ENCODE results near the gene FSIP1. TPM values are rescaled to one million over a fixed set of nuclear protein-coding genes. Genes with fewer than 3 reads are reported as not detected.
A peak's percentile ranks its signal among the peaks of the same experiment; 100 is the strongest.

FSIP1 gene
- total RNA-seq, 5 donors from 2014 or later (not counting 1 experiment from before 2014, with no cell fraction given), result 0.30 to 1.0 (median 0.43) TPM

DNA sequence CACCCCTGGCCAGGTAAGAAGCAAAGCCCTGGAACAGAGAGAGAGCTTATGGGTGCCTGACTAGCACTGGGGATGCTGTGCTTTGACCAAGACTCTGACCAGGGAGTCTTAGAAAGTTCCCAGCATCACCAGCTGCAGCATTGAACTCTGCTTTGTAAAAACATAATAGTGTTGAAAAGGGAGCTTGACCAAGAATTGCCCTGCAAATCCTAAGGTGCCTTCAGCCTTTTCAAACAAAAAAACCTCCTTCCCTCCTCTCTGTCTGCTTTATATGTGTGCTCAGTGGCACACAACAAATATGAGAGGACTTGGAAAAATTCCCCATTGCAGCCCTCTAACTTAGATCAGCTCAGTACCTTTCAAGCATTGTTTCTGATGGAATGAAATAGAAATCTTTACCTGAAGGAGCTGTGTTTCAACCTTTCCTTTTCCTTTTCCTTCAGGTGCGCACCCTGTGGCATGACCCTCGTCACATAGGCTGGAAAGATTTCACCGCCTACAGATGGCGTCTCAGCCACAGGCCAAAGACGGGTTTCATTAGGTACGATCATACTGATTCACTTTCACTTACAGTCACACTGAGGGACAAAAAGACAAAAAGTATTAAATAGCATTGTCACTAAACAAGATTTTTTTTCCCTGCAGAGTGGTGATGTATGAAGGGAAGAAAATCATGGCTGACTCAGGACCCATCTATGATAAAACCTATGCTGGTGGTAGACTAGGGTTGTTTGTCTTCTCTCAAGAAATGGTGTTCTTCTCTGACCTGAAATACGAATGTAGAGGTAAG, 188.8 kb downstream of the FSIP1 start:
- DNase-seq (peak in 8 of 35 experiments; percentile 13 to 66 (median 14)), ATAC-seq (replicated peaks in 1 of 4) (peak in 3 of 4 experiments; percentile 43 to 72 (median 61))
- H3K9me3 ChIP-seq, result no peaks in the 10 kb centered on the region
- Mint-ChIP-seq H3K27ac (peak overlapping the region; percentile 29 to 30), H3K4me3 (no peak overlapping the region), H3K9me3 (no peaks in the 10 kb centered on the region), H3K36me3 (peaks cover 28% of the 10 kb centered on the region), H3K27me3 (peaks cover 0 to 7% of the 10 kb centered on the region in 2 donors), H3K4me1 (peaks cover 0 to 7% (median 6%) of the 10 kb centered on the region in 3 donors)
- H3K27me3 ChIP-seq (replicated peaks in 1 of 2; ENCODE audit: control insufficient read depth in 2 of 2, extremely low read depth in 1 of 2, insufficient read depth in 2 of 2, low read length in 1 of 2), result no peaks in the 10 kb centered on the region
- no peaks in the 10 kb centered on the region for H3K4me1 ChIP-seq (ENCODE audit: control insufficient read depth in 1 of 2, extremely low read depth in 1 of 2, insufficient read depth in 2 of 2, low read length in 2 of 2)
- POLR2A ChIA-PET, result interaction anchor here in 1 of 2 donors (0.5 kb wide), 1 partner anchor 66 kb away, joined by 5 read pairs; no protein-coding TSS in a partner anchor
- H3K4me3 ChIP-seq (ENCODE audit: control insufficient read depth in 1 of 2, extremely low read depth in 1 of 2, low read length in 1 of 2), result no peak overlapping the region
- H3K27ac ChIP-seq (ENCODE audit: low read length), result no peak overlapping the region
- CTCF ChIA-PET, result interaction anchor here (1.0 to 1.9 kb wide), 7 partner anchors 9 to 165 kb away, joined by 3 to 15 read pairs (median 4); no protein-coding TSS in a partner anchor
- no CpG with 5 or more reads among the region's 7 CpGs for WGBS (ENCODE audit: insufficient coverage)
- no peaks in the 10 kb centered on the region for H3K36me3 ChIP-seq (ENCODE audit: control insufficient read depth in 2 of 2, extremely low read depth in 1 of 2, insufficient read depth in 1 of 2, low read length in 1 of 2)

DNA sequence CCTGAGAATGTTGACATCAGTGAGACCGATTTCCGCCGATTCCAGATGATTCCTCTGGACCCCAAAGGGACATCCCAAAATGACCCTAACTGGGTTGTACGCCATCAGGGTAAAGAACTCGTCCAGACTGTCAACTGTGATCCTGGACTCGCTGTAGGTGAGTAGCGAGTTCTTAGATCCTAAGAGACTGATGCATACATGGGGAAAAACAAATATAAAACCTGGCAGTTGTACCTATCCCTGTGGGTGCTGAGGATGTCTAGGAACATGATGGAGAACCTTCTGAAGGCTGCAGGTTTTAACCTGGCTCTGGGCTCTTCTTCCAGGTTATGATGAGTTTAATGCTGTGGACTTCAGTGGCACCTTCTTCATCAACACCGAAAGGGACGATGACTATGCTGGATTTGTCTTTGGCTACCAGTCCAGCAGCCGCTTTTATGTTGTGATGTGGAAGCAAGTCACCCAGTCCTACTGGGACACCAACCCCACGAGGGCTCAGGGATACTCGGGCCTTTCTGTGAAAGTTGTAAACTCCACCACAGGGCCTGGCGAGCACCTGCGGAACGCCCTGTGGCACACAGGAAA, 189.5 kb downstream of the FSIP1 start:
- ChIA-PET CTCF (interaction anchor here (1.0 to 1.9 kb wide), 7 partner anchors 9 to 166 kb away, joined by 3 to 15 read pairs (median 4); no protein-coding TSS in a partner anchor), POLR2A (interaction anchor here in 1 of 2 donors (0.5 kb wide), 1 partner anchor 66 kb away, joined by 5 read pairs; no protein-coding TSS in a partner anchor)
- H3K4me1 Mint-ChIP-seq, result peaks cover 0 to 7% (median 6%) of the 10 kb centered on the region in 3 donors
- ATAC-seq (replicated peaks in 1 of 4) (no peak), DNase-seq (no peak)
- peaks cover 0 to 7% of the 10 kb centered on the region in 2 donors for H3K27me3 Mint-ChIP-seq
- Histone ChIP-seq H3K4me1 (ENCODE audit: control insufficient read depth in 1 of 2, extremely low read depth in 1 of 2, insufficient read depth in 2 of 2, low read length in 2 of 2) (no peaks in the 10 kb centered on the region), H3K27ac (ENCODE audit: low read length) (no peak overlapping the region), H3K36me3 (ENCODE audit: control insufficient read depth in 2 of 2, extremely low read depth in 1 of 2, insufficient read depth in 1 of 2, low read length in 1 of 2) (no peaks in the 10 kb centered on the region), H3K9me3 (no peaks in the 10 kb centered on the region), H3K27me3 (replicated peaks in 1 of 2; ENCODE audit: control insufficient read depth in 2 of 2, extremely low read depth in 1 of 2, insufficient read depth in 2 of 2, low read length in 1 of 2) (no peaks in the 10 kb centered on the region), H3K4me3 (ENCODE audit: control insufficient read depth in 1 of 2, extremely low read depth in 1 of 2, low read length in 1 of 2) (no peak overlapping the region)
- WGBS (ENCODE audit: insufficient coverage), result 97% methylated on average over 7 of the region's 15 CpGs
- H3K9me3 Mint-ChIP-seq, result no peaks in the 10 kb centered on the region
- H3K27ac Mint-ChIP-seq, result no peak overlapping the region
- H3K36me3 Mint-ChIP-seq, result peaks cover 31% of the 10 kb centered on the region
- no peak overlapping the region for H3K4me3 Mint-ChIP-seq

DNA sequence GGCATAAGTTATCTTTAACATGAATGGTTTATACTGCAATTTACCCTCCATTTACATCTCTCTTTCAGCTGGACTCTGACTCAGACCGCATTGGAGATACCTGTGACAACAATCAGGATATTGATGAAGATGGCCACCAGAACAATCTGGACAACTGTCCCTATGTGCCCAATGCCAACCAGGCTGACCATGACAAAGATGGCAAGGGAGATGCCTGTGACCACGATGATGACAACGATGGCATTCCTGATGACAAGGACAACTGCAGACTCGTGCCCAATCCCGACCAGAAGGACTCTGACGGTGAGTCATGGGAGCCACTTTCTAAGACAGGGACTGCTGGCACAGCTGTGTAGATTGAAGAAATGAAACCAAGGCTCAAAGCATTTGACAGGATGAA, 190.1 kb downstream of the FSIP1 start:
- no peak for DNase-seq
- ChIA-PET CTCF (no interaction called here), POLR2A (no interaction called here)
- peaks cover 0 to 7% (median 6%) of the 10 kb centered on the region in 3 donors for H3K4me1 Mint-ChIP-seq
- no peak for ATAC-seq (replicated peaks in 1 of 4)
- Histone ChIP-seq H3K27ac (ENCODE audit: low read length) (no peak overlapping the region), H3K4me1 (ENCODE audit: control insufficient read depth in 1 of 2, extremely low read depth in 1 of 2, insufficient read depth in 2 of 2, low read length in 2 of 2) (no peaks in the 10 kb centered on the region), H3K27me3 (replicated peaks in 1 of 2; ENCODE audit: control insufficient read depth in 2 of 2, extremely low read depth in 1 of 2, insufficient read depth in 2 of 2, low read length in 1 of 2) (no peaks in the 10 kb centered on the region), H3K9me3 (no peaks in the 10 kb centered on the region), H3K36me3 (ENCODE audit: control insufficient read depth in 2 of 2, extremely low read depth in 1 of 2, insufficient read depth in 1 of 2, low read length in 1 of 2) (no peaks in the 10 kb centered on the region), H3K4me3 (ENCODE audit: control insufficient read depth in 1 of 2, extremely low read depth in 1 of 2, low read length in 1 of 2) (no peak overlapping the region)
- peaks cover 0 to 7% of the 10 kb centered on the region in 2 donors for H3K27me3 Mint-ChIP-seq
- H3K27ac Mint-ChIP-seq, result no peak overlapping the region
- WGBS (ENCODE audit: insufficient coverage), result 94% methylated on average over 6 of the region's 6 CpGs
- H3K9me3 Mint-ChIP-seq, result no peaks in the 10 kb centered on the region
- no peak overlapping the region for H3K4me3 Mint-ChIP-seq
- peaks cover 34% of the 10 kb centered on the region for H3K36me3 Mint-ChIP-seq

DNA sequence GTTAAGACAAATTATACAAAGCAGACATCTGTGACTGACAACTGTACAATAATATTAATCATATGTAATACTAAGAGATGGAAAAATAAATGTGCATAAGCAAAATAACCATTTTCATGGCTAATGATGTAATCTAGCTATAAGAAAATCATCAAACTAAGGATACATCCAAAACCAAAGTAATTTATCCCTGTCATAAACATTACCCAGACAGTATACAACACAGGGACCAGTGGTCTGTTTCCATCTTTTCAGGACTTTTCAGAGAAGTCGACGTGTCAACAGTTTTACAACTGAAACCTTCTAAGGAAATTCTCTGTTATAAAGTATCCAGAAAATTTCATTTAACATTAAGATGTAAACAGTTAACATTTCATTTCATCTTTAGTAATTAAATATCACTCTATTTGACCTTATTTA, 190.7 kb downstream of the FSIP1 start:
- peaks cover 0 to 7% (median 6%) of the 10 kb centered on the region in 3 donors for H3K4me1 Mint-ChIP-seq
- Histone ChIP-seq H3K36me3 (ENCODE audit: control insufficient read depth in 2 of 2, extremely low read depth in 1 of 2, insufficient read depth in 1 of 2, low read length in 1 of 2) (no peaks in the 10 kb centered on the region), H3K27me3 (replicated peaks in 1 of 2; ENCODE audit: control insufficient read depth in 2 of 2, extremely low read depth in 1 of 2, insufficient read depth in 2 of 2, low read length in 1 of 2) (no peaks in the 10 kb centered on the region), H3K4me1 (ENCODE audit: control insufficient read depth in 1 of 2, extremely low read depth in 1 of 2, insufficient read depth in 2 of 2, low read length in 2 of 2) (no peaks in the 10 kb centered on the region), H3K9me3 (no peaks in the 10 kb centered on the region), H3K27ac (ENCODE audit: low read length) (no peak overlapping the region), H3K4me3 (ENCODE audit: control insufficient read depth in 1 of 2, extremely low read depth in 1 of 2, low read length in 1 of 2) (no peak overlapping the region)
- H3K27me3 Mint-ChIP-seq, result peaks cover 0 to 7% of the 10 kb centered on the region in 2 donors
- ChIA-PET CTCF (no interaction called here), POLR2A (no interaction called here)
- no peak overlapping the region for H3K4me3 Mint-ChIP-seq
- no peak for ATAC-seq (replicated peaks in 1 of 4)
- peaks cover 34% of the 10 kb centered on the region for H3K36me3 Mint-ChIP-seq
- DNase-seq, result no peak
- no CpG with 5 or more reads among the region's 2 CpGs for WGBS (ENCODE audit: insufficient coverage)
- H3K27ac Mint-ChIP-seq, result no peak overlapping the region
- no peaks in the 10 kb centered on the region for H3K9me3 Mint-ChIP-seq

DNA sequence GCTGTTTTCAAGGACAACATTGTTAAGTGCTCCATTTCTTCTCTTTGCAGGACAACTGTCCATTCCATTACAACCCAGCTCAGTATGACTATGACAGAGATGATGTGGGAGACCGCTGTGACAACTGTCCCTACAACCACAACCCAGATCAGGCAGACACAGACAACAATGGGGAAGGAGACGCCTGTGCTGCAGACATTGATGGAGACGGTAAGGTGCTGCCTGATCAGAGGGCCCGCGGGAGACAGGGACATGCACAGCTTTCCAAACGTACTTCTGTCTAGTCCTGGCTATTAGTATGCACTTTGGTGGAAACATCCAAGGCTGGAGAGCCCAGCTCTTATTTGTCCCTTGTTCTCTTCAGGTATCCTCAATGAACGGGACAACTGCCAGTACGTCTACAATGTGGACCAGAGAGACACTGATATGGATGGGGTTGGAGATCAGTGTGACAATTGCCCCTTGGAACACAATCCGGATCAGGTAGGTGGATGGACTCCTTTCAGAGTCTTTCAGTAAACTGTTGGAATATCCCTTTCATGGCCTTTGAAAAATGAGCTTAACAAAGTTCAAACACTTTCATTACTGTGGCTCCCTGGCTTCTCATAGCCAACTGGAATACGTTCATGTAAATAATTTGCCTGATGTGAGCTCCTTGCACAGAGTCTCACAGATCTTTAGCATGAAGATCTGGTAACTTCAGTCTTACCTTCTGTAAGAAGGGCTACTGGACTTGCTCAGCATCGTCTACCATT, 191.3 kb downstream of the FSIP1 start:
- Mint-ChIP-seq H3K27me3 (peaks cover 0 to 7% of the 10 kb centered on the region in 2 donors), H3K4me3 (no peak overlapping the region), H3K27ac (no peak overlapping the region), H3K9me3 (no peaks in the 10 kb centered on the region), H3K36me3 (peaks cover 34% of the 10 kb centered on the region), H3K4me1 (peaks cover 0 to 7% (median 6%) of the 10 kb centered on the region in 3 donors)
- WGBS (ENCODE audit: insufficient coverage), result 95% methylated on average over 8 of the region's 11 CpGs
- POLR2A ChIA-PET, result no interaction called here
- ATAC-seq (replicated peaks in 1 of 4), result no peak
- H3K27ac ChIP-seq (ENCODE audit: low read length), result no peak overlapping the region
- no peak overlapping the region for H3K4me3 ChIP-seq (ENCODE audit: control insufficient read depth in 1 of 2, extremely low read depth in 1 of 2, low read length in 1 of 2)
- CTCF ChIA-PET, result interaction anchor here in 1 of 2 donors (0.7 kb wide), 1 partner anchor 11 kb away, joined by 3 read pairs; no protein-coding TSS in a partner anchor
- no peak for DNase-seq
- H3K9me3 ChIP-seq, result no peaks in the 10 kb centered on the region
- no peaks in the 10 kb centered on the region for H3K36me3 ChIP-seq (ENCODE audit: control insufficient read depth in 2 of 2, extremely low read depth in 1 of 2, insufficient read depth in 1 of 2, low read length in 1 of 2)
- H3K4me1 ChIP-seq (ENCODE audit: control insufficient read depth in 1 of 2, extremely low read depth in 1 of 2, insufficient read depth in 2 of 2, low read length in 2 of 2), result no peaks in the 10 kb centered on the region
- H3K27me3 ChIP-seq (replicated peaks in 1 of 2; ENCODE audit: control insufficient read depth in 2 of 2, extremely low read depth in 1 of 2, insufficient read depth in 2 of 2, low read length in 1 of 2), result no peaks in the 10 kb centered on the region

Measured in T-cell (primary cell).